ENCODE results near the gene CERCAM. TPM values are rescaled to one million over a fixed set of nuclear protein-coding genes. Genes with fewer than 3 reads are reported as not detected.

The CERCAM gene
- total RNA-seq, 2 donors from 2014 or later, result 7.4 TPM

DNA sequence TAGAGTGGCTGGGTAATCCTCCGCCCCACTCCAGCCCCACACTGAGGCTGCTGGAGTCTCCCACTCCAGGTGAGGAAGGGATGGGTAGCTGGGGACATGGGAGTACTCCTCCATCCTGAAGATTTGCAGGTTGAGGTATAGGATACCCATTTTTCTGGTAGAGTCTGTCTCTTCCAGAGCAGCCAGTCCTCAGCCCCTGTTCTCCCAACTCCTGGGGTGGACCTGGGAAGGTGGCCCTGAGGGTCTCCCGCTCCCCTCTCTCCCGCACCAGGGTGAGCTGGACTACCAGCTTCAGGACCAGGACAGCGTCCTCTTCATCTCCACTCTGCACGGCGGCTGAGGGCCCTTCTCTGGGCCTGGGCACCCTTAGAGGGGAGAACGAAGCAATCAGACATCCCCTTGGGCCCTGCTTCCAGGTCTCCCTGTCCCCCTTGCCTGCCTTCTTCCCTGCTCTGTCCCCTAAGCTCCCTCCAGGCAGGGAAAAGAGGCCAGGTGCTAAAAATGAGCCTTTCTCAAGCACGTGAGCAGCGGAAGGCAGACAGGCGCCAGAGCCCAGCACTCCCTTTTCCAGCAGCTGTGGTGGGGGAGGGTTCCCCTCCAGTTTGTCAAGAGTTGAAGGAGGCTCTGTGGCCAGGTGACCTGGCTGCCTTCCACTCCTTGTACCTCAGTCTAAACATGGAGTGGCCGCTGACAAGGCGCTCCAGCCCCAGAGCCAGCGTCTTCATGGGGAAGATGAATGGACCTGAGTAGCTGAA, 31.1 kb upstream of the CERCAM start:
- DNase-seq (ENCODE audit: low spot score) (no peak), ATAC-seq (no peak)
- no peaks in the 10 kb centered on the region for H3K36me3 Mint-ChIP-seq
- H3K4me1 Mint-ChIP-seq (ENCODE audit: low read depth in 2 of 2), result peaks cover 0 to 4% of the 10 kb centered on the region in 2 donors
- no peak overlapping the region for H3K27ac Mint-ChIP-seq
- H3K27me3 Mint-ChIP-seq, result no peaks in the 10 kb centered on the region
- H3K4me3 Mint-ChIP-seq, result no peak overlapping the region
- no peaks in the 10 kb centered on the region for H3K9me3 Mint-ChIP-seq

DNA sequence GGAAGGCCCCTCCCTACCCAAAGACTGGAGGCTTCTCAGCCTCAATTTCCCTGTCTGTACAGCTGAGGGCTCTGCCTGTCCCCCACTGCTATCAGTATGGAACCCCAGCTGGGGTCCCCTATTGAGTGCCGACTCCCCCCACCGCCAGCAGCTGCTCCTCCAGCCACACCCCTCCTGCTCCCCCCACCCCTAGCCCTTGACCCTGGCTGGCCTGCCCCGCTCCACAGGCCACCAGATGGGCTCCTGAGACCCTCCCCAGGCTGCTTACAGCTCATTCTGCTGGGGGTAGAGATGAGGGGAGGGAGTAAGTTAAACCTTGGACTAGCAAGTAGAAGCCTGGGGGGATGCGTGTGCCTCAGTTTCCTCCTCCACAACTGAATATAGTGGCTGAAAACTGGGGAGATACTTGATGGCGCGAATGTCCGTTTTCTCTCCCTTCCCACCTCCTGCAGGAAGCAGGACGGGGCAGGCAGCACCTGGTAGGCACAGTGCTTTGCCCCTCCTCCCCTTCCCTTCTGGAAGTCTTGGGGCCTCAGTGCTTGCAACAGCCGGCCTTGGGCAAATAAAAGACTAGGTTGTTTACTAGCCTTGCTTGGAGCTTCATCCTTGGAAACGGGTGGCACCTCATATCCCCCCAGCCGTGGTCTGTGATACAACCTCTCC, 30.4 kb upstream of the CERCAM start:
- no peak overlapping the region for H3K4me3 Mint-ChIP-seq
- ATAC-seq, result no peak
- no peaks in the 10 kb centered on the region for H3K27me3 Mint-ChIP-seq
- H3K4me1 Mint-ChIP-seq (ENCODE audit: low read depth in 2 of 2), result peaks cover 0 to under 1% of the 10 kb centered on the region in 2 donors
- H3K27ac Mint-ChIP-seq, result no peak overlapping the region
- DNase-seq (ENCODE audit: low spot score), result no peak
- H3K9me3 Mint-ChIP-seq, result no peaks in the 10 kb centered on the region
- no peaks in the 10 kb centered on the region for H3K36me3 Mint-ChIP-seq

DNA sequence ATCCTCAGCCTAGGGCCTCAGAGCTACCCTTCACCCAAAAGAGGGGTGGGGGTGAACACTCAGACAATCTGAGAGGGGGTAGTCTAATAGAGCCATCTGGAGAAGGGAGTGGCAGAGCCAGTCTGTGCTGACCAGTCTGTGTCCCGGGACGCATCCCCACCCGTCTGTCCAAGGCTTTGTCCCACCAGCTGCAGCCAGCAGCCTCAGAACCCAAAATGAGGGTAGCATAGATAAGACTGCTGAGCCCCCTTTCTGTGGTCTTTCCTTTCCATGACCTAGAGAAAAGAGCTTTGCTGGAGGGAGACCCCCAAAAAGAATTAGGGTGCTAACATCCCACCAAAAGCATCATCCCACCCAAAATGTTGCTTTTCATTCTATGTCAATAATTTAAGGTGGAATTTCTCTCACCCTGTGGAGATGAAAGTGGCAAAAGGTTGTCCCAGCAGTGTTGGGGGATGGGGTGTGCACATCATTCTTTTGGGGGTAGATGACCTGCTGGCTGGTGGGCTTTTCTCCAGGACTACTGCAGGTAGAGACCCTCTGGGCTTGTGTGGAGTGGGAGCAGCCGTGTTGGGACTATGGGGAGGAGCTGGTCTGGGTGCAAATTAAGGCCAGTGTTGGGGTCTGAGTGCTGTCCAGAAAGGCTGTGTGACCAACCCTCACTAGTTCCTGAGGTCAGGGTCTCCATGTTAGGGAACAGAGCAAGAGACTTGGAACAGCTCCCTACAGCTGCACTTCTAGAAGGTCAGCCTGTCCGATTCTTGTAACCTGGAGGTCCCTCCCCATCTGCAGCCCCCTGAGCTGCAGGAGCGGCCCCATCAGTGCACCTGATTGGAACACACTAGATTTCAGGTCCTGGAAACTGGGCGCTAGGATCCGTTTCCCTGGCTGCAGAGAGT, 29.6 kb upstream of the CERCAM start:
- H3K27ac Mint-ChIP-seq, result no peak overlapping the region
- no peak for ATAC-seq
- H3K4me3 Mint-ChIP-seq, result no peak overlapping the region
- no peaks in the 10 kb centered on the region for H3K36me3 Mint-ChIP-seq
- no peaks in the 10 kb centered on the region for H3K27me3 Mint-ChIP-seq
- DNase-seq (ENCODE audit: low spot score), result no peak
- no peaks in the 10 kb centered on the region for H3K9me3 Mint-ChIP-seq
- no peaks in the 10 kb centered on the region for H3K4me1 Mint-ChIP-seq (ENCODE audit: low read depth in 2 of 2)

DNA sequence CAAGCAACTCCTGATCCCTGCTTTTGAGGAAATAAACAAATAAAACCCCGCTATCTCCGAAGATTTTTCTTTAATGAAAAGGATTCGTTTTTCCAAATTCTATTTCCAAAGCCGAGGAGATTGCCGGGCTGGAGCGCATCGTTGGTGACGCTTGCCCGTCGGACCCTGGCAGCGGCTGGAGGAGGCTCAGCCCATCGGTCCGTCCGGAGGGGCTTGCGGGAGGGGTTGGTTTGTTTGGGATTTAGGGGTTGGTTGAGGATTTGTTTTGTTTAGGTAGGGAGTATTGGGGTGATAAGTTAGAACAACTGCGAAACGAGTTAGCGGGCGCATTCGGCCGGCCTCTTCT, 28.7 kb upstream of the CERCAM start:
- Mint-ChIP-seq H3K9me3 (no peaks in the 10 kb centered on the region), H3K4me1 (ENCODE audit: low read depth in 2 of 2) (no peaks in the 10 kb centered on the region), H3K4me3 (no peak overlapping the region), H3K36me3 (no peaks in the 10 kb centered on the region), H3K27me3 (peaks cover 0 to 2% of the 10 kb centered on the region in 2 donors), H3K27ac (no peak overlapping the region)
- no peak for DNase-seq (ENCODE audit: low spot score)
- no peak for ATAC-seq

DNA sequence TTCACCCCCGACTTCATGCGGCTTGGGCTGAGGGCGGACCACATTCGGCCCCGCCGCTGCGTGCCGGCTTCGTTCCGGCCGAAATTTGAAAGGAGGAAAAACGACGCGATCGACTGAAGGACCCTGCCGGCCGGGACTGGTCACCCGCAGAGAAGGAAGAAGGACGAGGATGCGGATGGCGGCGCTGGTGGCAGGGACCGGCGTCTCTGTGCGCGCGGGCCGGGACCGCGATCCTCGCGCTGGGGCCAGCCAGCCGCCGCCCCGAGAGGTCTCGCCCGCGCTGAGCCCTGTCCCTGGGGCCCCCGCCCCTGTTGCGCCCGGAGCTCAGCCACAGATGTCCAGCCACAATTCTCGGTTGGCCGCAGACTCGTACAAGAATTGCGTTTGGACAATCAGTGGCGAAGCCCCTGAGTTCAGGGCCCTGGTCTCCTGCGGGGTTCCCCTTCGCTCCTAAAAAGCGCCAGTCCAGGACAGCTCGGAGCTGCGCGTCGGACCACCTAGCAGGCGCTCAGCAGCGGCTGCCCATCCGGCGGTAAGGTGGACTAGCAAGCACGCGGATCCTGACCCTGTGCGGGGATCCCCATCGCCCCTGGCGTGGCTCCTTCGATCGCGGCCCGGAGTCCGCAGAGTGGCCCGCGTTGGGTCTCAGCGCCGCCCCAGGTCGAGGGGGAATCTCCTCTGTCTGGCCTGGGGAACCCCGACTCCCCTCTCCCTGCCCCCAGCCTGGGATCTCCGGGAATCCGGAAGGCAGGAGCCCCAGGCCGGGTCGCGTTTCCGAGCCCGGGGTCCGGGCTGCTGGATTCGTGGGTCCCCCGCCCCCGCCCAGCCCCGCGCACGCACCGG, 28.1 kb upstream of the CERCAM start:
- H3K9me3 Mint-ChIP-seq, result no peaks in the 10 kb centered on the region
- H3K4me3 Mint-ChIP-seq, result no peak overlapping the region
- H3K4me1 Mint-ChIP-seq (ENCODE audit: low read depth in 2 of 2), result no peaks in the 10 kb centered on the region
- ATAC-seq (no peak), DNase-seq (ENCODE audit: low spot score) (no peak)
- H3K27ac Mint-ChIP-seq, result no peak overlapping the region
- H3K36me3 Mint-ChIP-seq, result no peaks in the 10 kb centered on the region
- peaks cover 0 to 3% of the 10 kb centered on the region in 2 donors for H3K27me3 Mint-ChIP-seq

DNA sequence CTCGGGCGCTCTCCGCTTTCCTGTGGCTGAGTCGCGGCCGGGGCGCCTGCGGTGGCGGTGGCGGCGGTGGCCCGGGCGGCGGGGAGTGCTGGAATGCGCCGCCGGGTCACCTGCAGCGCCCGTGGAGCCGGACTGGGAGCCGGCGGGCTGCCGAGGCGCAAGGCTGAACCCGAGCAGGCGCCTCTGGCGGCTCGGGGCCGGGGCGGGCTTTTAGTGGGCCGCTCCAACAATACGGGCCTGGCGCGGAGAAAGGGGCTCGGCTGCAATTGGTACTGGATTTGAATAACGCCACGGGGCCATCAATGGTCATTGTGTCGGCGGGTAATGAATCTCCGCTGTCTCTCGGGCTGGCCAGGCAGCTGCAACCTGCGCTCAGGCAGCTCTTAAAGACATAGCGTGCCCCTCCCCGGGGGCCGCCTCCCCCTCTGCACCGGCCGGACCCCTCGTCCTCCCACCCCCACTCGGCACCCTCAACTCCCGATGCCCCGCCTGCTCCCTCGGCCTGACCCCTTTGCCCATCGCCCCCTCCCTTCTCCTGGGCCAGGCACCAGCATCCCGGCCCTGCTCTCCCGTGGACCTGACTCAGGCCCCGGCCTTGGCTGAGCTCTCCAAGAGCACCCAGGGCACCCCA, 27.4 kb upstream of the CERCAM start:
- Mint-ChIP-seq H3K4me3 (no peak overlapping the region), H3K27me3 (peaks cover 0 to 3% of the 10 kb centered on the region in 2 donors), H3K4me1 (ENCODE audit: low read depth in 2 of 2) (no peaks in the 10 kb centered on the region), H3K36me3 (no peaks in the 10 kb centered on the region), H3K9me3 (no peaks in the 10 kb centered on the region), H3K27ac (no peak overlapping the region)
- DNase-seq (ENCODE audit: low spot score) (no peak), ATAC-seq (no peak)

DNA sequence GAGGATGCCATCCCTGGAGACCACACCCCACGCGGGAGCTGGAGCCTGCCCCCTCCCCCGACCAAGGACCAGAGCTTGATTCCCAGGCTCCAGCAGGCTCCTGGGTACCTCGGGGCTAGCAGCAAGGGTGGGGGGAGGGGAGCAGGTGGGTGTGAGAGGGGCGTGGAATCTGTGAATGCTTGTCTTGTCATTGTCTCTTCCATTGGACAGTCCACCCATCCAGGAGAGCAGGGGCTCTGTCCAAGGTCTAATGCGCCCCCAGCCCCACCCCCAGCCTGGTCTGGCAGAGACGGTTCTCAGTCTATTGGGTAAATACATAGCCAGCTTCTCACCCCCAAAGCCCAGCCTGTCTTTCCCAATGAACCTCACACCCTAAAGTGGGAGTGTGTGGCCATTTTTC, 26.7 kb upstream of the CERCAM start:
- H3K4me3 Mint-ChIP-seq, result no peak overlapping the region

DNA sequence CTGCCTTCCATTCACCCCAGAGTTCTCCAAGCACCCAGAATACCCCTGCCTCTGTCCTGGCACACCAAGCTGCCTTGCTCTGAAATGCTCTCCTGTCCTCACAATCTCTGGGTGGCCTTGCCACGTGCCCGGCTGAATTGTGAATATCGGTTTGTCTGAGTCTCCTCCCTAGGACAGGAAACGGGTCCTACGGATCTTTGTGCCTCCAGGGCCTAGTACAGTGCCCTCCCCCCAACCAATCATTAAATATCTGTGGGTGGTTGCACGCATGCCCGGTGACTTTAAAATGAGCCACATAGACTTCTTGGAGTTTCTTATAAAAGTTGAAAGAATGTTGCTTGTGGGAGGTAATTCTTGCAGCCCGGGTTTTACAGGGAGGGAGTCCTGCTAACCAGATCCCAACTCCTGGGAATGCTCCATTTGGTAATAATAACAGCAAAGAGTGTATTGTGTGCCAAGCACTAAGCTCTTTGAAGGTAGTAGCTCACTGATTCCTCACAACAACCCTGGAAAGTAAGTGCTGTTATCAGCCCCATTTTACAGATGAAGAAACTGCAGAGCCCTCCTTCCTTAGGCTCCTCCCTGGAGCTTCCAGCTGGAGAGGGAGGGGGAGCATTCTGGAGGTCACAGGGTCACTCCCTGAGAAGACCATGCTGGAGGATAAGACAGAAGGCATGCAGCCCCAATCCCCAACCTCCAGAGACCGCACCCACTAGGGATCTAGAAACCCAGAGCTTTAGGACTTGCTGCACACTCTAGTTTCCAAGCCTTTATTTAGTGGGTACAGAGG, 26.1 kb upstream of the CERCAM start:
- Mint-ChIP-seq H3K4me3 (no peak overlapping the region), H3K27ac (no peak overlapping the region), H3K36me3 (no peaks in the 10 kb centered on the region), H3K4me1 (ENCODE audit: low read depth in 2 of 2) (no peaks in the 10 kb centered on the region), H3K27me3 (peaks cover 0 to 3% of the 10 kb centered on the region in 2 donors), H3K9me3 (no peaks in the 10 kb centered on the region)
- ATAC-seq (no peak), DNase-seq (ENCODE audit: low spot score) (no peak)

More for the DNA sequence above, 26.7 kb upstream of the CERCAM start:
- Mint-ChIP-seq H3K4me1 (ENCODE audit: low read depth in 2 of 2) (no peaks in the 10 kb centered on the region), H3K36me3 (no peaks in the 10 kb centered on the region), H3K9me3 (no peaks in the 10 kb centered on the region), H3K27me3 (peaks cover 0 to 3% of the 10 kb centered on the region in 2 donors), H3K27ac (no peak overlapping the region)
- DNase-seq (ENCODE audit: low spot score) (no peak), ATAC-seq (no peak)

DNA sequence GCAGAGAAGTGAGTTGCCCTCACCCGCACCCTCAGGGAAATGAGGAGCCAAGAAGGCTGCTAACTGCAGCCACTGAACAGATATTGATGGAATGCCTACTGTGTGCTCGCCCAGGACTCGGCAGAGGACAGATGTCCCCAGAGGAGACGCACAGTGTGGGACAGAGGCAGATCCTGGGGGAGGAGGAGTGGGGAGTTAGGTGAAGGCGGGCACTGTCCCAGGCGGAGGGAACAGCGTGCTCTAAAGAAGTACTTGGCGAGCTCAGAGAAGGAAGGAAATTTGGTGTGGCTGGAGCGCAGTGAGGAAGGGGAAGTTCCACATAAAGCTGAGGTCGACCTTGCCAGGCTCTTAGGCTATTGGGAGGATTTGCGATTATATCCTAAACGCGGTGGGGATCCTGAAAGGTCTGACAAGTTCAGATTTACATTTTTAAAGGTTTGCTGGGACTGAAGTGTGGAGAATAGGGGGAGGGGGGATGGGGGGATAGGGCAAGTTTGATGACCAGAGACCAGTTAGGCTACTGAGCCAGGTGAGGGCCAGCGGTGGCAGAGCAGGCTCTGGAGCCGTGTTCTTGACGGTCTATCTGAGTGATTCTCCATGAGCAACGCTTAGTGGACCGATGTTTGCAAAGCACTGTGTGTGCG, 23.6 kb upstream of the CERCAM start:
- H3K9me3 Mint-ChIP-seq, result no peaks in the 10 kb centered on the region
- DNase-seq (ENCODE audit: low spot score) (no peak), ATAC-seq (peak; percentile 34 to 41)
- no peaks in the 10 kb centered on the region for H3K36me3 Mint-ChIP-seq
- H3K4me1 Mint-ChIP-seq (ENCODE audit: low read depth in 2 of 2), result no peaks in the 10 kb centered on the region
- H3K27ac Mint-ChIP-seq, result no peak overlapping the region
- H3K4me3 Mint-ChIP-seq, result no peak overlapping the region
- H3K27me3 Mint-ChIP-seq, result peaks cover 0 to 3% of the 10 kb centered on the region in 2 donors

DNA sequence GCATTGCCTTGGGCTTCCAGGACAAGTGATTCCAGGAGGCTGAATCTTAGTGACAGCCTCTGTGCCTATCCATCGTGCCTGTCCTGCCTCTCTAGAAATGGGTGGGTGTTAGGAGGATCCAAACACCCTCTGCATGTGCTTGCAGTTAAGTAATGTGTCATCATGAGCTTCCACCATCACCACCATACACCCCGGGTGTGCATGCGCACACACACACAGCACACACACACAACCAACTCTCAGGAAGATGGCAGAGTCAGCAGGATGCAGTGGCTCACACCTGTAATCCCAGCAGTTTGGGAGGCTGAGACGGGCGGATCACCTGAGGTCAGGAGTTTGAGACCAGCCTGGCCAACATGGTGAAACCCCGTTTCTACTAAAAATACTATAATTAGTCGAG, 22.8 kb upstream of the CERCAM start:
- peaks cover 0 to 3% of the 10 kb centered on the region in 2 donors for H3K27me3 Mint-ChIP-seq
- H3K4me3 Mint-ChIP-seq, result no peak overlapping the region
- no peaks in the 10 kb centered on the region for H3K4me1 Mint-ChIP-seq (ENCODE audit: low read depth in 2 of 2)
- ATAC-seq (no peak), DNase-seq (ENCODE audit: low spot score) (no peak)
- no peak overlapping the region for H3K27ac Mint-ChIP-seq
- no peaks in the 10 kb centered on the region for H3K36me3 Mint-ChIP-seq
- H3K9me3 Mint-ChIP-seq, result no peaks in the 10 kb centered on the region

DNA sequence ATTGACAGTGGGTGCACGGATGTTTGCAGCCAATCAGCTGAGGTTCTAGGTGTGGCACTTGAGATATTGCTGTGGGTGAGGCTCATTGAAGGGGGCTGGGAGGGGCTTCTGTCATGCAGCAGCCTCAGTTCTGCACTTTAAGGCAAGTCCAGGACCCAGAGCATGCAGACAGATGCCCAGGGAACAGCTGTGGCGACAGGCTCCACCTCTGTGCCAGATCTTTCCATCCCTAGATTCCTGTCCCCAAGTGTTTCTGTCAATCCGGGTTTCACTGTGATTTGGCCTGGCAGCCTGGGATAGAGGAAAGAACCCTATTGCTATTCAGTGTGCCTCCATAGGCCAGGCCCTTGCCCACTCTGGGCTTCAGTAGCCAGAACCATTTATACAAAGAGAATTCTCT, 20.8 kb upstream of the CERCAM start:
- Mint-ChIP-seq H3K27me3 (peaks cover 0 to 3% of the 10 kb centered on the region in 2 donors), H3K4me3 (no peak overlapping the region), H3K27ac (no peak overlapping the region), H3K9me3 (no peaks in the 10 kb centered on the region), H3K36me3 (no peaks in the 10 kb centered on the region), H3K4me1 (ENCODE audit: low read depth in 2 of 2) (no peaks in the 10 kb centered on the region)
- DNase-seq (ENCODE audit: low spot score) (no peak), ATAC-seq (no peak)

DNA sequence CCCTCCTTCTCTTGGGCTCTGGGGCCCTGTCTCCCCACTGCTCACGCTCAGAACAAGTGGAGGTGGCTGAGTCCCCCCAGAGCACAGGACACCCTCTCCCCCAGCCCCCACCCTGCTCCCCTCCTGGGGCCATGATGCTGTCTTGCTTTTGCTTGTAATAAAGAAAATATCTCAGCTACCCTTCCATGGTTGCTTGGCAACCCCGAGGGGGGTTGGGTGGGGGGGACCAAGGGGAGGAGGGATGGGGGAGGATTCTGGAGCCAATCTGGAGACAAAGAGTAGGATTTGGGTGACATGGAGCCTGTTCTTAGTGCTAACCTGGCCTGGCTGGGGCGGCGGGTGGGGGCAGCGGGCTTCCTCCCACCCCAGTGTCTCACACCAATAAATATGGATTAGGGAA, 16.1 kb upstream of the CERCAM start:
- DNase-seq (ENCODE audit: low spot score), result no peak
- Mint-ChIP-seq H3K27me3 (peaks cover 0 to 2% of the 10 kb centered on the region in 2 donors), H3K4me3 (no peak overlapping the region), H3K9me3 (no peaks in the 10 kb centered on the region), H3K4me1 (ENCODE audit: low read depth in 2 of 2) (no peaks in the 10 kb centered on the region), H3K36me3 (no peaks in the 10 kb centered on the region), H3K27ac (no peak overlapping the region)
- no peak for ATAC-seq

Measured in natural killer cell treated with Interleukin-12 subunit alpha and Interleukin-12 subunit beta and Interleukin-15 and Interleukin-18, amount 100 ng/mL, for 72 hours (primary cell).